DOHH2 (cell line): Measurements from ENCODE around the gene GALNT9.

Experiments used
- CTCF ChIP-seq: fragments of 200-600 bp; sonication (generic); IDR thresholded peaks from one replicate; pipeline ENCODE4 v1.5.1; 2014; ENCODE audit warnings: antibody characterized with exemption, mild to moderate bottlenecking, low read depth, low read length; ENCODE audit not compliant: poor library complexity, severe bottlenecking
- EZH2phosphoT487 ChIP-seq: fragments of 200-600 bp; sonication (generic); IDR thresholded peaks from 2 replicates; pipeline ENCODE4 v1.6.1; 2017; ENCODE audit warnings: borderline replicate concordance, mild to moderate bottlenecking, antibody characterized with exemption, low read length, moderate library complexity, mixed read lengths

GRCh38 chr12:132219323-132219722 is 110.1 kb downstream of the GALNT9 start:
- TF ChIP-seq CTCF (no peak), EZH2phosphoT487 (no peak)
